Ramos (cell line): ENCODE data around the gene QSOX2.
"Not testable (repeated sequence)": the region's sequence is repeated elsewhere in the genome, so short reads cannot be mapped to it uniquely, and the experiment has no call there.

Experiments
- in situ Hi-C: fragments of 300-500 bp; cut with MboI; formaldehyde crosslinking; loops from one replicate; pipeline ENCODE4 v1.14.3; 2022; ENCODE audit warnings: low sequenced_read_pairs; ENCODE audit not compliant: unreplicated experiment

The QSOX2 gene

GRCh38 chr9:136267261-136268111 lies 21.9 kb upstream of the QSOX2 start:
- in situ Hi-C loops = no loop called here

- in situ Hi-C loops = not testable (repeated sequence)
Measured at GRCh38 chr9:136266641-136267040, 21.0 kb upstream of the QSOX2 start.

GRCh38 chr9:136265561-136266355 lies 20.1 kb upstream of the QSOX2 start:
- in situ Hi-C loops = no loop called here

GRCh38 chr9:136264441-136265405 lies 19.1 kb upstream of the QSOX2 start:
- in situ Hi-C loops = no loop called here

GRCh38 chr9:136264031-136264430 lies 18.4 kb upstream of the QSOX2 start:
- in situ Hi-C loops = no loop called here

- in situ Hi-C loops = no loop called here
Measured at GRCh38 chr9:136262671-136263178, 17.1 kb upstream of the QSOX2 start.

- in situ Hi-C loops = no loop called here
Measured at GRCh38 chr9:136261686-136262430, 16.2 kb upstream of the QSOX2 start.

GRCh38 chr9:136260936-136261472 lies 15.4 kb upstream of the QSOX2 start:
- in situ Hi-C loops = no loop called here

- in situ Hi-C loops = no loop called here
Measured at GRCh38 chr9:136260521-136260920, 14.9 kb upstream of the QSOX2 start.

- in situ Hi-C loops = no loop called here
Measured at GRCh38 chr9:136259836-136260235, 14.2 kb upstream of the QSOX2 start.

- in situ Hi-C loops = no loop called here
Measured at GRCh38 chr9:136259517-136259813, 13.9 kb upstream of the QSOX2 start.

- in situ Hi-C loops = no loop called here
Measured at GRCh38 chr9:136258786-136259516, 13.3 kb upstream of the QSOX2 start.

- in situ Hi-C loops = no loop called here
Measured at GRCh38 chr9:136258299-136258625, 12.7 kb upstream of the QSOX2 start.

GRCh38 chr9:136257381-136258298 lies 12.0 kb upstream of the QSOX2 start:
- in situ Hi-C loops = no loop called here

- in situ Hi-C loops = no loop called here
Measured at GRCh38 chr9:136255896-136256890, 10.6 kb upstream of the QSOX2 start.

- in situ Hi-C loops = no loop called here
Measured at GRCh38 chr9:136255166-136255538, 9.5 kb upstream of the QSOX2 start.
